Activated naive CD8-positive, alpha-beta T cell (primary cell): ENCODE data around the gene GSTK1.
"Not testable (repeated sequence)": the region's sequence is repeated elsewhere in the genome, so short reads cannot be mapped to it uniquely, and the experiment has no call there.

Source experiments
- H3K27ac Mint-ChIP-seq: one replicate; pipeline ENCODE4 v1.8.0; 2021; ENCODE audit warnings: mixed read lengths
- H3K27me3 Mint-ChIP-seq: one replicate; pipeline ENCODE4 v1.8.0; 2021; ENCODE audit warnings: mixed read lengths
- H3K36me3 Mint-ChIP-seq: one replicate; pipeline ENCODE4 v1.8.0; 2021; ENCODE audit warnings: mixed read lengths
- H3K4me1 Mint-ChIP-seq: one replicate; pipeline ENCODE4 v1.8.0; 2021; ENCODE audit warnings: low read depth, mixed read lengths
- H3K4me3 Mint-ChIP-seq: one replicate; pipeline ENCODE4 v1.8.0; 2021; ENCODE audit warnings: mild to moderate bottlenecking, mixed read lengths
- H3K9me3 Mint-ChIP-seq: one replicate; pipeline ENCODE4 v1.8.0; 2021; ENCODE audit warnings: low read depth, mixed read lengths

Gene GSTK1

GRCh38 chr7:143248761-143249354 is 14.4 kb upstream of the GSTK1 start:
- peak overlapping the region; percentile 43 for H3K27ac Mint-ChIP-seq
- peaks cover 10% of the 10 kb centered on the region for H3K36me3 Mint-ChIP-seq
- H3K4me1 Mint-ChIP-seq, result peaks cover 86% of the 10 kb centered on the region
- no peak overlapping the region for H3K4me3 Mint-ChIP-seq
- no peaks in the 10 kb centered on the region for H3K27me3 Mint-ChIP-seq
- H3K9me3 Mint-ChIP-seq, result peaks cover 8% of the 10 kb centered on the region

- Mint-ChIP-seq H3K4me1 (peaks cover 86% of the 10 kb centered on the region), H3K4me3 (no peak overlapping the region), H3K27ac (peak overlapping the region; percentile 64), H3K27me3 (no peaks in the 10 kb centered on the region), H3K36me3 (peaks cover 13% of the 10 kb centered on the region), H3K9me3 (peaks cover 8% of the 10 kb centered on the region)
Observed at GRCh38 chr7:143250199-143250598, 13.0 kb upstream of the GSTK1 start.

- peaks cover 86% of the 10 kb centered on the region for H3K4me1 Mint-ChIP-seq
- H3K27ac Mint-ChIP-seq, result peak overlapping the region; percentile 64
- H3K27me3 Mint-ChIP-seq, result no peaks in the 10 kb centered on the region
- H3K4me3 Mint-ChIP-seq, result peak overlapping the region; percentile 35
- H3K9me3 Mint-ChIP-seq, result peaks cover 8% of the 10 kb centered on the region
- H3K36me3 Mint-ChIP-seq, result peaks cover 13% of the 10 kb centered on the region
Observed at GRCh38 chr7:143250822-143251221, 12.4 kb upstream of the GSTK1 start.

GRCh38 chr7:143252006-143252405 is 11.2 kb upstream of the GSTK1 start:
- H3K27ac Mint-ChIP-seq, result peak overlapping the region; percentile 67
- H3K4me1 Mint-ChIP-seq, result peaks cover 83% of the 10 kb centered on the region
- H3K36me3 Mint-ChIP-seq, result peaks cover 13% of the 10 kb centered on the region
- peaks cover 8% of the 10 kb centered on the region for H3K9me3 Mint-ChIP-seq
- peak overlapping the region; percentile 15 for H3K4me3 Mint-ChIP-seq
- H3K27me3 Mint-ChIP-seq, result no peaks in the 10 kb centered on the region

GRCh38 chr7:143255564-143255963 is 7.7 kb upstream of the GSTK1 start:
- Mint-ChIP-seq H3K36me3 (peaks cover 9% of the 10 kb centered on the region), H3K27me3 (no peaks in the 10 kb centered on the region), H3K4me3 (peak overlapping the region; percentile 28), H3K4me1 (peaks cover 77% of the 10 kb centered on the region), H3K9me3 (peaks cover 3% of the 10 kb centered on the region), H3K27ac (no peak overlapping the region)

GRCh38 chr7:143256325-143256724 is 6.9 kb upstream of the GSTK1 start:
- no peaks in the 10 kb centered on the region for H3K27me3 Mint-ChIP-seq
- peaks cover 9% of the 10 kb centered on the region for H3K36me3 Mint-ChIP-seq
- peaks cover 3% of the 10 kb centered on the region for H3K9me3 Mint-ChIP-seq
- H3K4me3 Mint-ChIP-seq, result no peak overlapping the region
- H3K4me1 Mint-ChIP-seq, result peaks cover 75% of the 10 kb centered on the region
- H3K27ac Mint-ChIP-seq, result no peak overlapping the region

GRCh38 chr7:143256932-143257331 is 6.3 kb upstream of the GSTK1 start:
- H3K4me3 Mint-ChIP-seq, result no peak overlapping the region
- H3K4me1 Mint-ChIP-seq, result peaks cover 72% of the 10 kb centered on the region
- peaks cover 9% of the 10 kb centered on the region for H3K36me3 Mint-ChIP-seq
- peak overlapping the region; percentile 2 for H3K27ac Mint-ChIP-seq
- no peaks in the 10 kb centered on the region for H3K27me3 Mint-ChIP-seq
- peaks cover 3% of the 10 kb centered on the region for H3K9me3 Mint-ChIP-seq

- Mint-ChIP-seq H3K4me3 (no peak overlapping the region), H3K4me1 (peaks cover 70% of the 10 kb centered on the region), H3K9me3 (peaks cover 3% of the 10 kb centered on the region), H3K27me3 (no peaks in the 10 kb centered on the region), H3K27ac (peak overlapping the region; percentile 18), H3K36me3 (peaks cover 4% of the 10 kb centered on the region)
Observed at GRCh38 chr7:143257501-143257900, 5.7 kb upstream of the GSTK1 start.

- peaks cover 67% of the 10 kb centered on the region for H3K4me1 Mint-ChIP-seq
- peaks cover 3% of the 10 kb centered on the region for H3K36me3 Mint-ChIP-seq
- H3K9me3 Mint-ChIP-seq, result no peaks in the 10 kb centered on the region
- H3K27me3 Mint-ChIP-seq, result no peaks in the 10 kb centered on the region
- peak overlapping the region; percentile 84 for H3K27ac Mint-ChIP-seq
- H3K4me3 Mint-ChIP-seq, result peak overlapping the region; percentile 65
Observed at GRCh38 chr7:143258831-143259230, 4.4 kb upstream of the GSTK1 start.

- Mint-ChIP-seq H3K36me3 (no peaks in the 10 kb centered on the region), H3K4me3 (peak overlapping the region; percentile 30), H3K4me1 (peaks cover 70% of the 10 kb centered on the region), H3K9me3 (no peaks in the 10 kb centered on the region), H3K27me3 (no peaks in the 10 kb centered on the region), H3K27ac (peak overlapping the region; percentile 75)
Observed at GRCh38 chr7:143259765-143260164, 3.5 kb upstream of the GSTK1 start.

- no peaks in the 10 kb centered on the region for H3K9me3 Mint-ChIP-seq
- peak overlapping the region; percentile 96 for H3K4me3 Mint-ChIP-seq
- no peaks in the 10 kb centered on the region for H3K27me3 Mint-ChIP-seq
- peaks cover 5% of the 10 kb centered on the region for H3K36me3 Mint-ChIP-seq
- peaks cover 68% of the 10 kb centered on the region for H3K4me1 Mint-ChIP-seq
- peak overlapping the region; percentile 92 for H3K27ac Mint-ChIP-seq
Observed at GRCh38 chr7:143261901-143262300, 1.3 kb upstream of the GSTK1 start.

- Mint-ChIP-seq H3K4me1 (peaks cover 55% of the 10 kb centered on the region), H3K27ac (peak overlapping the region; percentile 96), H3K4me3 (peak overlapping the region; percentile 96)
- H3K9me3 Mint-ChIP-seq, H3K36me3 Mint-ChIP-seq, H3K27me3 Mint-ChIP-seq: not testable (repeated sequence)
Observed at GRCh38 chr7:143264196-143264568, 941 bp downstream of the GSTK1 start.

GRCh38 chr7:143265017-143265693 is 1.9 kb downstream of the GSTK1 start:
- Mint-ChIP-seq H3K4me1 (peaks cover 47% of the 10 kb centered on the region), H3K27me3 (no peaks in the 10 kb centered on the region), H3K9me3 (no peaks in the 10 kb centered on the region), H3K36me3 (peaks cover 7% of the 10 kb centered on the region), H3K4me3 (peak overlapping the region; percentile 96), H3K27ac (peak overlapping the region; percentile 96)

- no peaks in the 10 kb centered on the region for H3K9me3 Mint-ChIP-seq
- H3K27me3 Mint-ChIP-seq, result no peaks in the 10 kb centered on the region
- peak overlapping the region; percentile 58 for H3K27ac Mint-ChIP-seq
- H3K36me3 Mint-ChIP-seq, result peaks cover 7% of the 10 kb centered on the region
- H3K4me3 Mint-ChIP-seq, result no peak overlapping the region
- peaks cover 29% of the 10 kb centered on the region for H3K4me1 Mint-ChIP-seq
Observed at GRCh38 chr7:143269251-143269650, 6.0 kb downstream of the GSTK1 start.

GRCh38 chr7:143271240-143271639 is 8.0 kb downstream of the GSTK1 start:
- Mint-ChIP-seq H3K27me3 (no peaks in the 10 kb centered on the region), H3K4me3 (no peak overlapping the region), H3K9me3 (no peaks in the 10 kb centered on the region), H3K27ac (no peak overlapping the region), H3K4me1 (peaks cover 10% of the 10 kb centered on the region), H3K36me3 (peaks cover 2% of the 10 kb centered on the region)

- H3K9me3 Mint-ChIP-seq, result no peaks in the 10 kb centered on the region
- no peak overlapping the region for H3K27ac Mint-ChIP-seq
- no peaks in the 10 kb centered on the region for H3K36me3 Mint-ChIP-seq
- H3K4me3 Mint-ChIP-seq, result no peak overlapping the region
- peaks cover 3% of the 10 kb centered on the region for H3K4me1 Mint-ChIP-seq
- H3K27me3 Mint-ChIP-seq, result no peaks in the 10 kb centered on the region
Observed at GRCh38 chr7:143272871-143273270, 9.6 kb downstream of the GSTK1 start.
